ENCODE results near the gene HEY2.
A peak's percentile ranks its signal among the peaks of the same experiment; 100 is the strongest.

The HEY2 gene

DNA sequence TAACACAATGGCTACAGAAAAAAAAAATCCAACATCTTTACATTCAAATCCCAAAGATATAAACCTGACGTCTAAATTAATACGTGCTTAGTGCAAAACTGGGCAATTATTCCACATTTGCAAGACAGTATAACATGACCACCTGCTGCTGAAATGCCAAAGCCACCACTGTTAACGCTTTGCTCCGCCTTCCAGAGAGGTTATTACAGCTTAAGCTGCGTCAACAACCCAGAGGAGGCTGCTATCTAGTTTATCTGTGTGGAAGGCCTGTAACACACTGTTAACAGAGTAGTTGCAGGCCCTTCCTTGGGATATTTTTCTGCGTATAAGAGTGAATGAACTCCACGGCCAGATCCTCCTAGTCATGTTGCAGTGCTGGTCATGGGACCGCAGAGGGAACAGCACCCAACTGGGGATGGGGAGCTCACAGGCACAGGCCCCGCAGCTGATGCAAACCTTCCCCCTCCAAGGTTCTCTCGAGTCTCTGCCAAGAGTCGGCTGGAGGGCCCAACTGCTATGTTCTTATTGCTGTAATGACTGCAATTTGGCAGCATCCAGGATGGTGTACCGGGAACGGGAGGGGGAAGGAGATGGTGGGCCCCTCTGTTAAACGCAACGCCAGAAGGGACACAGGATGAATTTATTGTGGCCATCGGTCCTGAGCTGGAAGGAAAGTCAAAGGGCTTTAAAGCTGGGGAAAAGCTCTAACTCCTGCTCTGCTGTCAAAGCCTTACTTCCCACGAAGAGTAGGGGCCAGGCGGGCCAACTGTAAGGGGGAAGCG is 40.3 kb downstream of the HEY2 start:
- TF ChIP-seq CTCF (IDR thresholded peaks at IDR 0.05; ENCODE audit: low read length) = no peak
- TF ChIP-seq EZH2 (optimal IDR thresholded peaks at IDR 0.05; ENCODE audit: low read depth, low read length) = no peak
- TF ChIP-seq EZH2phosphoT487 (IDR thresholded peaks at IDR 0.05; ENCODE audit: low read length) = no peak
- peaks cover 25% of the 10 kb centered on the region for H3F3A ChIP-seq (ENCODE audit: insufficient read depth, low read length)
- H2AFZ ChIP-seq (ENCODE audit: low read length) = peak overlapping the region; percentile 95
- H4K20me1 ChIP-seq (ENCODE audit: insufficient read depth, low read length) = no peaks in the 10 kb centered on the region
- peak overlapping the region; percentile 95 for H3K4me2 ChIP-seq (ENCODE audit: low read depth, low read length)
- no peaks in the 10 kb centered on the region for H3K9me2 ChIP-seq (replicated peaks; ENCODE audit: insufficient read depth, low read length)
- peak overlapping the region; percentile 73 for H3K27ac ChIP-seq (ENCODE audit: low read length)
- no peaks in the 10 kb centered on the region for H3K27me3 ChIP-seq (replicated peaks; ENCODE audit: insufficient read depth, low read length)
- H3K9ac ChIP-seq (ENCODE audit: low read length) = peak overlapping the region; percentile 80
- peak; percentile 58 for DNase-seq
- peak overlapping the region; percentile 97 for H3K4me3 ChIP-seq (ENCODE audit: low read length)
- peaks cover 16% of the 10 kb centered on the region for H3K4me1 ChIP-seq (ENCODE audit: low read length)
- no peaks in the 10 kb centered on the region for H3K36me3 ChIP-seq (replicated peaks; ENCODE audit: insufficient read depth, low read length)
- H3K79me2 ChIP-seq (ENCODE audit: low read length) = 0 out of 2 replicates have a peak, but pooled peaks cover 9% of the 10 kb centered on the region
- H3K9me3 ChIP-seq (replicated peaks; ENCODE audit: insufficient read depth, low read length) = no peaks in the 10 kb centered on the region

DNA sequence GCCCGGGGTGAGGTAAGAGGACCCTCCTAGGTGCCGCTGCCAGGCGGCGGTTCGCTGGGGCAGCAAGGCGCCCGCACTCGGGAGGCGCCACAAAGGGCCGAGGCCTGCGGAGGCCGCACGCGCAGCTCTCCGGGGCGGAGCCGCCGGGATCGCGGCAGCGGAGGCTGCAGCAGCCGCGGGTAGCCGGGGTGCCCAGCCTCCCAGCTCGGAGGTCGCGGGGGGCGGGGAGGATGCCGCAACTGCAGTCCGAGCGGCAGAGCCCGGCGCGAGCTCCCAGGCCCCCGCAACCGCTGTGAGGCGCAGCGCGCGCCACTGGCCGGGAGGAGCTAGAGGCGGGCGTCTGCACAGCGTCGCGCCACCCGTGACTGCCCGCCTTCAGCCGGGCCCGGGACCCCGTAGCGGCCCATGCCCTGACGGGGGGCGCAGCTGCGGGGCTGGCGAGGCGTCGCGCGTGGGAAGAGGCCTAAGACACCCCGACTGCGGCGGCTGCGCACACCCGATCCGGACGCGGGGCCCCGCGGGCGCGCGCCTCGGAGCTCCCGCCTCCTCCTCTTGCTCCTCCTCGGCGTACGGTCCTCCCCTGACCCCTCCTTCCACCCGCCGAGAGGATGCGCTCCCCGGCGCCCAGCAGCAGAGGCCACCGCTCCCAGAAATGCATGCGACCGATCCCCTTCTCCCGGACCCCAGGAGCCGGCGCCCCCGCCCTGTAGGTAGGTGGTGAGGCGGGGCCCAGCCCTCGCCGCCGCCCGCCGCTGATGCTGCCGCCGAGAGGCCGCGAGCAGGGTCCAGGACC is 41.1 kb downstream of the HEY2 start, which contains the start of gene NCOA7:
Gene NCOA7 (plus strand): TSS at position 603 of the 793 bp plus-strand sequence. CDS start 24,395 bp downstream, outside the sequence.
- peak within 1 kb of the TSS; percentile 95 for H2AFZ ChIP-seq (ENCODE audit: low read length)
- H4K20me1 ChIP-seq (ENCODE audit: insufficient read depth, low read length) = no peaks in the 10 kb centered on the region
- H3K27me3 ChIP-seq (replicated peaks; ENCODE audit: insufficient read depth, low read length) = no peaks in the 10 kb centered on the region
- TF ChIP-seq CTCF (IDR thresholded peaks at IDR 0.05; ENCODE audit: low read length) (no peak), EZH2 (optimal IDR thresholded peaks at IDR 0.05; ENCODE audit: low read depth, low read length) (no peak)
- H3K9me2 ChIP-seq (replicated peaks; ENCODE audit: insufficient read depth, low read length) = no peaks in the 10 kb centered on the region
- H3K36me3 ChIP-seq (replicated peaks; ENCODE audit: insufficient read depth, low read length) = no peaks in the 10 kb centered on the region
- H3K27ac ChIP-seq (ENCODE audit: low read length) = peak within 1 kb of the TSS; percentile 73
- H3K4me3 ChIP-seq (ENCODE audit: low read length) = peak within 1 kb of the TSS; percentile 97
- peaks cover 25% of the 10 kb centered on the region for H3F3A ChIP-seq (ENCODE audit: insufficient read depth, low read length)
- DNase-seq = peak; percentile 78
- no peaks in the 10 kb centered on the region for H3K9me3 ChIP-seq (replicated peaks; ENCODE audit: insufficient read depth, low read length)
- H3K79me2 ChIP-seq (ENCODE audit: low read length) = 0 out of 2 replicates have a peak, but pooled peaks cover 9% of the 10 kb centered on the region
- H3K4me2 ChIP-seq (ENCODE audit: low read depth, low read length) = peak within 1 kb of the TSS; percentile 95
- H3K9ac ChIP-seq (ENCODE audit: low read length) = peak within 1 kb of the TSS; percentile 80
- H3K4me1 ChIP-seq (ENCODE audit: low read length) = peaks cover 16% of the 10 kb centered on the region

- no peaks in the 10 kb centered on the region for H3K9me3 ChIP-seq (replicated peaks; ENCODE audit: insufficient read depth, low read length)
- H3K9ac ChIP-seq (ENCODE audit: low read length) = peak overlapping the region; percentile 80
- H4K20me1 ChIP-seq (ENCODE audit: insufficient read depth, low read length) = no peaks in the 10 kb centered on the region
- TF ChIP-seq EZH2phosphoT487 (IDR thresholded peaks at IDR 0.05; ENCODE audit: low read length) (no peak), EZH2 (optimal IDR thresholded peaks at IDR 0.05; ENCODE audit: low read depth, low read length) (no peak), CTCF (IDR thresholded peaks at IDR 0.05; ENCODE audit: low read length) (peak; percentile 69)
- H3K27me3 ChIP-seq (replicated peaks; ENCODE audit: insufficient read depth, low read length) = no peaks in the 10 kb centered on the region
- peak overlapping the region; percentile 73; the same call in 1 of the 2 replicates for H3K27ac ChIP-seq (ENCODE audit: low read length)
- peaks cover 25% of the 10 kb centered on the region for H3F3A ChIP-seq (ENCODE audit: insufficient read depth, low read length)
- H3K4me3 ChIP-seq (ENCODE audit: low read length) = peak overlapping the region; percentile 97
- peak overlapping the region; percentile 95 for H2AFZ ChIP-seq (ENCODE audit: low read length)
- H3K79me2 ChIP-seq (ENCODE audit: low read length) = 0 out of 2 replicates have a peak, but pooled peaks cover 9% of the 10 kb centered on the region
- peaks cover 16% of the 10 kb centered on the region for H3K4me1 ChIP-seq (ENCODE audit: low read length)
- H3K9me2 ChIP-seq (replicated peaks; ENCODE audit: insufficient read depth, low read length) = no peaks in the 10 kb centered on the region
- DNase-seq = peak; percentile 71
- H3K4me2 ChIP-seq (ENCODE audit: low read depth, low read length) = peak overlapping the region; percentile 78
- H3K36me3 ChIP-seq (replicated peaks; ENCODE audit: insufficient read depth, low read length) = no peaks in the 10 kb centered on the region
Observed at GRCh38 chr6:125791151-125791819, 41.9 kb downstream of the HEY2 start.
